Measurements from ENCODE around the gene PRKD2. TPM values are rescaled to one million over a fixed set of nuclear protein-coding genes. Genes with fewer than 3 reads are reported as not detected.
A peak's percentile ranks its signal among the peaks of the same experiment; 100 is the strongest.

The PRKD2 gene
- polyA plus RNA-seq, 3 donors = 40.0 to 50.9 (median 41.6) TPM

- peak in 1 of 11 donors; percentile 27 for DNase-seq (ENCODE audit: extremely low read depth in 1 of 11, low read depth in 9 of 11, low spot score in 4 of 11)
Observed at GRCh38 chr19:46745521-46746280, 28.8 kb upstream of the PRKD2 start, which contains the start of gene FKRP. Gene FKRP (plus strand): TSS chr19:46746057. CDS start chr19:46755451, 9,394 bp downstream.

DNA sequence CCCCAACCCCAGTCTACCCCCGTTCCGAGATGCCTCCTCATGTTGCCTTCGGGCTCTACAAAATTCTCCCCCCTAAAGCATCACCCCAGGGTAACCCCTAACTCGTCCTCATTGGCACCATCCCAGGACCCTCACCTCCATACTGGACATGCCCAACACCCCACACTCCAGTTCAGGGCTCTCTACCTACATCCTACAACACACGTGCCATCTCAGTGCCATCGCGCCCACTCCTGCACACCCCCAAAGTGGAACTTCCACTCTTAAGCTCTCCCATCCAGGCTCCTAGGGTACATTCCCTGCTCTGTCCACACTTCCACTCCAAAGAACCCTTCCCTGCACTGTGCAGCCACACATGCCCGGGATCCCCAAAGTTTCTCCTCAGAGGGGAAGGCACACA is 28.1 kb upstream of the PRKD2 start:
- no peak for DNase-seq (ENCODE audit: extremely low read depth in 1 of 11, low read depth in 9 of 11, low spot score in 4 of 11)

DNA sequence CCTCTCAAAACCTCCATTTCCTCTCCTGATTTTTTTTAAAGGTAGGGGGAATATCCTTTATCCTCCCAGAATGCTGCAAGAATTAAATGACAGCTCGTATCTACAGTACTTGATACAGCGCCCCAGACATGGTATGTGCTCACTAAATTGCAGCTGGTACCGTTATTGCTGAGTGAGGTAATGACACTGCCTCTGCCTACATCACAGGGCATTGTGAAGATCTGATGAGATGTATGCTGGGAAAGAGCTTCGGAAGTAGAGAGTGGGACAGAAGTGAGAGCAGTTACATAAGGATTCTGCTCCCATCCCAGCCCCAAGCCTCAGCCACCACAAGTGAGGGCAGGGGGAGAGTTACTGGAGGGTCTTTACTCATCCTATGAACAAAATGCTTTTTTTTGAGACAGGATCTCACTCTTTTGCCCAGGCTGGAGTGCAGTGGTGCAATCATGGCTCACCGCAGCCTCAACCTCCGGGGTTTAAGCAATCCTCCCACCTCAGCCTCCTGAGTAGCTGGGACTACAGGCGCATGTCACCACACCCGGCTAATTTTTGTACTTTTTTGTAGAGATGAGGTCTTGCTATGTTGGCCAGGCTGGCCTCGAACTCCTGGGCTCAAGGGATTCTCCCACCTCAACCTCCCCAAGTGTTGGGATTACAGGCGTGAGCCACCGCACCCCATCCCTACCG is 27.2 kb upstream of the PRKD2 start:
- DNase-seq (ENCODE audit: extremely low read depth in 1 of 11, low read depth in 9 of 11, low spot score in 4 of 11) = no peak

- no peak for DNase-seq (ENCODE audit: extremely low read depth in 1 of 11, low read depth in 9 of 11, low spot score in 4 of 11)
Observed at GRCh38 chr19:46742926-46743480, 26.1 kb upstream of the PRKD2 start.

GRCh38 chr19:46741447-46741846 is 24.5 kb upstream of the PRKD2 start:
- DNase-seq (ENCODE audit: extremely low read depth in 1 of 11, low read depth in 9 of 11, low spot score in 4 of 11) = no peak

GRCh38 chr19:46739290-46739771 is 22.4 kb upstream of the PRKD2 start:
- no peak for DNase-seq (ENCODE audit: extremely low read depth in 1 of 11, low read depth in 9 of 11, low spot score in 4 of 11)

DNA sequence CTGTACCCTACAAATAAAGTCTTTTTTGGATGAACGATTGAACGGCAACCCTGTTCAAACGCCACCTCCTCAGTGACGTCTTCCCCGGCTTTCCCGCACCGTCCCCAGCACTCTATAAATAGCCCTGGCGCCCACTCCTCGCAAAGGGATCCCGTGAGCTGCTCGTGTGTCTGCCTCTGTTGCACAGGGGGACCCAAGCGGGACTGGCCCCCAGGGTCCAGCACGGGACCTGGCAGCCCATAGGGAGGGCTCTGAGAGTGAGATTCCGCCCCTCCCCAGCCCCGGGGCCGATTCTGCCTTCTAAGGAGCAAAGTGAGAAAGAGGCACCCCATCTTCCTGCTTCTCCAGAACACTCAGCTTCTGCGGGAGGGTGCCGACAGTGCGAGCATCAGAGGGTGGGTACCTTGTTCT is 20.9 kb upstream of the PRKD2 start:
- DNase-seq (ENCODE audit: extremely low read depth in 1 of 11, low read depth in 9 of 11, low spot score in 4 of 11) = no peak

DNA sequence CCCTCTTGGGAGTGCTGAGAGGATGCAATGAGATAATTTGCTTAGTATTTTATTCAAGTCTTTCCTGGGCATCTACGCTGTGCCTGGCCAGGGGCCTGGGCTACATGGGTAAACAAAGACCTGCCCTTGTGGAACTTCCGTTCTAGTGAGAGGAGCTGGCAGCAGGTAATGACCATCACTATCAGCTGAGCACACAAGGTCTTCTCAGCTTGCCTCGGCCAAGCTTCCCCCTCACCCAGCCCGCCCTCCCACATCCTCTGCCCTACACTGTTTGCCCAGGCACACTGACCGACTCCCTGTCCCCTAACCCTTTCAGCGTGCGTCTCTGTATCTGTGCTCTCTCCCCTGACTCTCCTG is 20.4 kb upstream of the PRKD2 start:
- DNase-seq (ENCODE audit: extremely low read depth in 1 of 11, low read depth in 9 of 11, low spot score in 4 of 11) = no peak

DNA sequence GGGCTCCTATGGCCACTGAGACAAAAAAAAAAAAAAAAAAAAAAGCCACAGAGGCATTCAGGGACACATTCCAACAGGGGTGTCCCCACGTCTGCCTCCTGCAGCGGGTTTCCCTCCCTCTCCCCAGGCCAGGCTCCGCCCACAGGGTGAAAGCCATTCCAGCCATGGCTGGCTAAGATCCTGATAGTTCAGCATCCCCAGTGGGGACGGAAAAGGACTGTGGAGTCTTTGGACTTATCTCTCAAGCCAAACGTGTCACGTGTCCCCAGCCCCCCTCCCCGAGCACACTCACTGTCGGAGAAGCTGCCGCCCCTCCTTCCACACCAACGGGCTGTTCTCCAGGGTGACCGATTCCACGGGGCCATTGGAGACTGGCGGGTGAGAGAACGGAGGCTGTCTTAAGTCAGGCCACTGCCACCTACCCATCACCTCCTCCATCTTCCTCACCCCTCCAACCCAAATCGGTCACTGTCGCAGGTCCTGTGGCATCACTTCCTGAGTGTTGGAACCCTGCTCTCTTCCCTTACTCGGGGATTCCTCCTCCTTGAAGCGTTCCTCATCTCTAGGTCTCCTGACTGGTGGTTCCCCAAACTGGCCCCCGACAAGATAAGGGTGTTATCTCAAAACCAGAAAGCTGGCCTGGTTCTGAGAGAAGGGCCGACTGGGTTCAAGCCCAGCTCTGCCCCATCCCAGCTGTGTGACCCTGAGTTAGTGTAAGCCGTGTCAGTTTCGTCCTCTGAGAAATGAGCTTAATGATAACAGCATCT is 19.8 kb upstream of the PRKD2 start:
- no peak for DNase-seq (ENCODE audit: extremely low read depth in 1 of 11, low read depth in 9 of 11, low spot score in 4 of 11)

DNA sequence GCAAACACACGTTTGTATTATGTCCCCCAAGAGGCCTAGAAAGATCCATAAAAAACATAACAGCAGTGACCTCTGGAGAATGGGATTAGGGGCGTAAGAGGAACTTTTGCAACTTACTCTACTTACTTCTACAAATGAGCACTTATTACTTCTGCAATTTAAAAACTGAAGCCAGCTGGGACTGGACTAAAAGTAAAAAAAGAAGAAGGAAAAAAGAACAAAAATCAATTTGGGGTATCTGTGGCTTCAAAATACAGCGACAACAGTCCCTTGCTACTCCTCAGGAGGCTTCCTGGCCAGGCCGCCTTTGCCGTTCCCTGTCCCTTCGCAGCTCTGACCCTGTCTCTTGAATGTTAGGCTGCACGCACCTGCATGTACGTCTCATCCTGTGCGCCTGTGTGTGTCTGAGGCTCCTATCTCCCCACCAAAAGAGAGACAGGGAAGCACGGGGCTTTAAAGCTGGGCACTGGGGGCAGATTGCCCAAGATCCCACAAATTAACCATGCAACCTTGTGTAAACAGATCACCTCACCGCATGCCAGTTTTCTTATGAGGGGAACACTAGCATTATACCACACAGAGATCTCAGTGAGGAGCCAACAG is 16.9 kb upstream of the PRKD2 start:
- DNase-seq (ENCODE audit: extremely low read depth in 1 of 11, low read depth in 9 of 11, low spot score in 4 of 11) = no peak

DNA sequence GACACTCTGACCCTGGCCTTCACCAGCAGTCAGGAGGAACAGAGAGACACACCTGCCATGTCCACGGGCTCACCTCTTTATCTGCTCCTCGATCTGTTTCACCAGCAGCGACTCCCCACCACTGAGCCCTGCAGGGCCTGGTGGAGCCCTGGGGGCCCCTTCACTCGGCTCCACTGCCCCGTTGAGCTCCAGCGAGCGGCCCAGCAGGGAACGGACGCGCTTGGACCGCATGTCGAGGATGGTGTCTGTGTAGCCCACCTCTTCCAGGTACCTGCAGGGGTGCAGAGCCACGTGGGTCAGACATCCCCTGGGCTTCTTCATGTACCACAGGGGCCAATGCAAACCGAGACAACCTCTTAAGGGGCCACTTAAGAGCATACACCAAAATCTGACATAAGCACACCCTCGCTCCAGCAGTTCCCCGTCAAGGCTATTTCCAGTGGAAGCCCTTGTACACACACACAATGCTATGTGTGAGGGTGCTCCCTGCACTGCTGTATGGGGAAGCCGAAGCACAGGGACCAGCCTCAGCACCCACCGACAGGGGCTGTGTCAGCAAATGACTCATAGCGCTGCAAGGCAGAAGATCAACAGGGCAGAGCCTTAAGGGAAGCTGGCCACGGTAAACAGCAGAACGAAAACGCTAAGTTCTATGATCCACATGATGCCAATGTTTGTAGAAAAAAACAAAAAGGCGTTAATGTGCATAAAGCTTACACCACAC is 16.2 kb upstream of the PRKD2 start:
- no peak for DNase-seq (ENCODE audit: extremely low read depth in 1 of 11, low read depth in 9 of 11, low spot score in 4 of 11)

DNA sequence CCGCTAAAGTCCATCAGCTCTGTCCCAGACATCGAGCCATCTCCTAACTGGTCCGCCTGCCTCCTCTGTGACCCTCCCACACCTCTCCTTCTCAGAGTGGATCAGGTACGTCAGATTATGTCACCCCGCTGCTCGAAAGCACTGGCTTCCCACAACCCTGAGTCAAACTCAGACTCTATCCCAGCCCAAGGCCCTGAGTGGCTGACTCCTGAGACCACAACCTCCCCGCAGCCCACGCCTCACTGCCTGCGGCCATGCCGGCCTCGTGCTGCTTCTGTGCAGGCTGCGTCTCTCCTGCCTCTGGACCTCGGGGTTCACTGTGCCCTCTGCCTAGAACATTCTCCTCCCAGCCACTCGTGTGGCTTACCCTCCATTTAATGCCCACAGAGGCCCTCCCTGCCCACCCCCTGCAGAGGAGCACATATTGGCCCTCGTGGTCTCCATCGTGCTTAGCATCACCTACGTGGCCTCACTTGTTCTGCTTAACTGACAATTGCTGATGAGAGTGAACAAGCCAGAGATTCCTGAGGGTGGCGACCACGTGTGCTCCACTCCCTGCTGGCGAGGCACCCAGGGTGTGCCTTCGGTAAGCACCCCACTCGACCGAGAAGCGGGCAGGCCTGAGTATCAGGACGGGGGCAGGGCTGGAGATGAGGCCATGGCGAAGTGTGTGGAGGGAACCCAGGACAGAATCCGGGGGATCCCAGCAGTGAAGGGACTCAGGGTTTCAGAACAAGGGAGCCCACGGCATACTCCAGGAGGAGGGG is 15.4 kb upstream of the PRKD2 start:
- no peak for DNase-seq (ENCODE audit: extremely low read depth in 1 of 11, low read depth in 9 of 11, low spot score in 4 of 11)

DNA sequence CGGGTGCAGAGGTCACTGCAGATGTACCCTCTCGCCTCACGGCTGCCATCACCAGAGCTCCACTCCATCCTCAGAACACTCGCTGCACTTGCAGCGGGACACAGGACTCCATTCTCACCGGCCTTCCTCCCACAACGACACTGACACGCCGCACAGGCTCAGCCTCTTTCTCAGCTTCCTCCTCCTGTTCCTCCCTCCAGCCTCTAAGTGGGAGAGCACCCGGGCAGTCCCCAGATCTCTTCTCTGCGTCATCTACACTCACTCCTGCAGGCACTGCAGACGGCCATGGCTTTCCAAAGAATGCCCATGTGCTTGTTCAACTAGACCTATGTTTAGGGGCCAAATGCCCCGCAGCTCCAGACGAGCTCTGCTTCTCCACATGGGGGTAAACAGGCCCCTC is 14.7 kb upstream of the PRKD2 start:
- no peak for DNase-seq (ENCODE audit: extremely low read depth in 1 of 11, low read depth in 9 of 11, low spot score in 4 of 11)

DNA sequence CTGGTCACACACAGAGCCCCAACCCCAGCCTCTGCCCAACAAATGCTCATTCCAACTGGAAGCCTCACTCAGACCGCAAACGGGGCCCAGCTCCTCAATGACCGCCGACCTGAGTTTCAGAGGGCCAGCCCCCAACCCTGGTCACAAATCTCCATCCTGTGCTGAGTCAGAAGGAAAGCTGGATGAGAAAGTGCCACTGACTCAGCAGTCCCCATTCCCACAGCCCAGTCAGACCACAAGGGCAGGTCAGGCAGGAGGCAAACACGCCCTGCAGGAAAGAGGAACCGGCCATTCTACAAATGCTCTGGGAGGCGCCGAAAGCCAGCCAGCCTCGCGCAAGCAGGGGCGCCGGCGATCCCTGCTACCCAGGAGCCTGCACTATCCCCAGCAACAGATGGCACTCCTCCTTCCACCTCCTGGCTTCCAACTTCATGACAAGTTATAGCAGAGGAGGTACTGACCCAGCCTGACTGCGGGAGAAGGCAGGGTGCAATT is 14.1 kb upstream of the PRKD2 start:
- no peak for DNase-seq (ENCODE audit: extremely low read depth in 1 of 11, low read depth in 9 of 11, low spot score in 4 of 11)

DNA sequence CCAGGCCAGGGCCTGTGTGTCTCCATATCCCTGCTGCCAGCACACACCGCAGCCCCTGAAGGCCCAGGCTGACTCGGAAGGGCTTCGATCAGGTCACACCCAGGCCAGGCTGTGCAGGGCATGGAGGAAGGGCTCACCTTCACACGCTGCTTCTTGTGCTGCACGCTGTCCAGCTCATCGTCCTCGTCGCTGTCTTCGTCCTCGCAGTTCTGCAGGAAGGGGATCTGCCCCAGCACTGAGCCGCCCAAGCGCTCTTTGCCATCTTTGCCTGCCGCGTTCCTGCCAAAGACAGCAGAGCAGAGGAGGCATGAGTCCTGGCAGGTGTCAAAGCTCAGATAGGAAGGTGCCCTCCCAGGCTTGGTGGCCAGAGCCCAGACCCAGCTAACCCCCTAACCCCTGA is 13.7 kb upstream of the PRKD2 start:
- DNase-seq (ENCODE audit: extremely low read depth in 1 of 11, low read depth in 9 of 11, low spot score in 4 of 11) = no peak

- DNase-seq (ENCODE audit: extremely low read depth in 1 of 11, low read depth in 9 of 11, low spot score in 4 of 11) = no peak
Observed at GRCh38 chr19:46730187-46730586, 13.3 kb upstream of the PRKD2 start.

- DNase-seq (ENCODE audit: extremely low read depth in 1 of 11, low read depth in 9 of 11, low spot score in 4 of 11) = no peak
Observed at GRCh38 chr19:46729696-46730095, 12.8 kb upstream of the PRKD2 start.
